WTC11 (cell line): ENCODE results near the gene CELF6.

Source experiments
- ATF2 ChIP-seq: sonication (generic); formaldehyde crosslinking; IDR thresholded peaks from 2 replicates; pipeline ENCODE4 v1.8.1; 2022; ENCODE audit warnings: low read depth, missing genetic modification reagents, borderline replicate concordance
- CTCF ChIP-seq: fragments of 200-600 bp; IDR thresholded peaks from 2 replicates; pipeline ENCODE4 v1.8.0; 2022; ENCODE audit warnings: antibody characterized with exemption
- ELF4 ChIP-seq: sonication (generic); formaldehyde crosslinking; IDR thresholded peaks from 2 replicates; pipeline ENCODE4 v1.8.1; 2022; ENCODE audit warnings: low read depth, mild to moderate bottlenecking, moderate library complexity, missing genetic modification reagents
- FOXK1 ChIP-seq: sonication (generic); formaldehyde crosslinking; IDR thresholded peaks from 2 replicates; pipeline ENCODE4 v1.8.0; 2022; ENCODE audit warnings: mild to moderate bottlenecking, moderate library complexity, missing genetic modification reagents
- MAX ChIP-seq: sonication (generic); formaldehyde crosslinking; IDR thresholded peaks from 2 replicates; pipeline ENCODE4 v1.8.0; 2022; ENCODE audit warnings: mild to moderate bottlenecking, missing genetic modification reagents
- MYBL2 ChIP-seq: sonication (generic); formaldehyde crosslinking; IDR thresholded peaks from 2 replicates; pipeline ENCODE4 v1.8.1; 2023; ENCODE audit warnings: mild to moderate bottlenecking, moderate library complexity, missing genetic modification reagents
- NFYB ChIP-seq: sonication (generic); formaldehyde crosslinking; conservative IDR thresholded peaks from 2 replicates; pipeline ENCODE4 v1.8.0; 2022; ENCODE audit warnings: low read depth, missing genetic modification reagents
- SOX15 ChIP-seq: fragments of 250-450 bp; sonication (Bioruptor Pico); IDR thresholded peaks from 2 replicates; pipeline ENCODE4 v1.9.0; 2021; ENCODE audit warnings: mild to moderate bottlenecking
- SP1 ChIP-seq: sonication (generic); formaldehyde crosslinking; conservative IDR thresholded peaks from 2 replicates; pipeline ENCODE4 v1.8.1; 2022; ENCODE audit warnings: missing genetic modification reagents
- TCF7 ChIP-seq: sonication (generic); formaldehyde crosslinking; IDR thresholded peaks from 2 replicates; pipeline ENCODE4 v1.8.0; 2022; ENCODE audit warnings: mild to moderate bottlenecking, low read depth, missing genetic modification reagents, moderate library complexity
- TEAD4 ChIP-seq: sonication (generic); formaldehyde crosslinking; IDR thresholded peaks from 2 replicates; pipeline ENCODE4 v1.8.0; 2022; ENCODE audit warnings: mild to moderate bottlenecking, missing genetic modification reagents
- ZNF232 ChIP-seq: sonication (generic); formaldehyde crosslinking; IDR thresholded peaks from 2 replicates; pipeline ENCODE4 v1.8.0; 2022; ENCODE audit warnings: mild to moderate bottlenecking, missing genetic modification reagents
- ZNF416 ChIP-seq: fragments of 250-450 bp; sonication (Bioruptor Pico); IDR thresholded peaks from 2 replicates; pipeline ENCODE4 v1.9.0; 2021; ENCODE audit warnings: mild to moderate bottlenecking, inconsistent platforms

DNA sequence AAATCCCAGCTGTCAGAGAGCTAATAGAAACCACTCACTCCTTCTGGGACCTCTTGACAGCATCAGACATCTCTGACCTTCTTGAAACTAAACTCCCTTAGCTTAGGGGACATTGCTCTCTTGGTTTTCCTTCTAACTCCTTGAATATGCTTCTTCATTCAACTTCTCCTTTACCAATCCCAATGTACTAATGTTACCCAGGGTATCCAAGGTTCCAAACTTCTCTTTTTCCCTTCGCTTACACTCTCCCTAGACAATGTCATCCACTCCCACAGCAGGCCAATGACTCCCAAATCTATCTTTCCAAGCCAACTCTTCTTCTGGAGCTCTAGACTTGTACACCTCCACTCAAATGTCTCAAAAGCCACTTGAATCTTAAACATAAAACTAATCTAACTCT is 41.2 kb upstream of the CELF6 start:
- TF ChIP-seq CTCF (no peak), ELF4 (no peak), ATF2 (CRISPR knock-in tag) (no peak), MAX (CRISPR knock-in tag) (no peak), SOX15 (no peak), FOXK1 (CRISPR knock-in tag) (no peak), ZNF416 (CRISPR knock-in tag) (no peak), MYBL2 (no peak), NFYB (CRISPR knock-in tag) (no peak), ZNF232 (CRISPR knock-in tag) (no peak), SP1 (CRISPR knock-in tag) (no peak), TCF7 (CRISPR knock-in tag) (no peak), TEAD4 (no peak)
